ENCODE measurements around the gene TRIM69. TPM values are rescaled to one million over a fixed set of nuclear protein-coding genes. Genes with fewer than 3 reads are reported as not detected.
A peak's percentile ranks its signal among the peaks of the same experiment; 100 is the strongest.
"Not testable (repeated sequence)": the region's sequence is repeated elsewhere in the genome, so short reads cannot be mapped to it uniquely, and the experiment has no call there.

Gene TRIM69, protein sequence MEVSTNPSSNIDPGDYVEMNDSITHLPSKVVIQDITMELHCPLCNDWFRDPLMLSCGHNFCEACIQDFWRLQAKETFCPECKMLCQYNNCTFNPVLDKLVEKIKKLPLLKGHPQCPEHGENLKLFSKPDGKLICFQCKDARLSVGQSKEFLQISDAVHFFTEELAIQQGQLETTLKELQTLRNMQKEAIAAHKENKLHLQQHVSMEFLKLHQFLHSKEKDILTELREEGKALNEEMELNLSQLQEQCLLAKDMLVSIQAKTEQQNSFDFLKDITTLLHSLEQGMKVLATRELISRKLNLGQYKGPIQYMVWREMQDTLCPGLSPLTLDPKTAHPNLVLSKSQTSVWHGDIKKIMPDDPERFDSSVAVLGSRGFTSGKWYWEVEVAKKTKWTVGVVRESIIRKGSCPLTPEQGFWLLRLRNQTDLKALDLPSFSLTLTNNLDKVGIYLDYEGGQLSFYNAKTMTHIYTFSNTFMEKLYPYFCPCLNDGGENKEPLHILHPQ
- total RNA-seq = 10 to 100 TPM; 67.9 to 70.2 TPM

DNA sequence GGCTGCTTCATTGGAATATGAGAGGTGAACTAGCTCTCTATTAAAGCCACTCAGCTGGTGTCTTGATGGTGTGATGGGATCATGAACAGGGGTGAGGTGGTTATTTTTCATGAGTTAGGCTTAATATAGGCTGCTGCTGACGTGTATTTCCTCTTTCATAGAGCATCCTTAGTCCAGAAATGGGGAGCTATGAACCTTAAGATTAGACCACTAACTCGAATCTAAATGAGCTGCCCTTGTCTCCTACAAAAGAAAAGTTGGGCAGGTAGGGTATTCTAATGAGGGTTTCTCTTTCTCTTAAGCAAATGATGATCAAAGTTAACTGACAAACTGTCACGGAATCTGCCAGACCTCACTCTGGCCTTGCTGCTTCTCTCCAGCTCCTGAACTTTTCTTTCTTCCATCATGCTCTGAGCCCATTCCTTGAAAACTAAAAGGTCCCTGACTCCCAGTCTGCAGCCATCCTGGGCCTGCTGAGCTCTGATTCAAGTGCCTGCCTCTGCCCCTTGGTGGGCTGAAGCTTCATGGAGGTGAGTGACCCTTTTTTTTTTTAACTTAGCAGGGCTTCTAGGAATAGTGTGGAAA is at the start of gene TRIM69:
TRIM69 (plus strand) TSS at position 348 of the 585 bp plus-strand sequence; CDS start at position 525, 177 bp downstream.
- CTCF ChIA-PET = interaction anchor here (0.6 to 5.9 kb wide), 27 partner anchors 10 to 837 kb away, joined by 3 to 92 read pairs (median 4); partner anchors contain the start of genes B2M, PATL2 and SPG11

DNA sequence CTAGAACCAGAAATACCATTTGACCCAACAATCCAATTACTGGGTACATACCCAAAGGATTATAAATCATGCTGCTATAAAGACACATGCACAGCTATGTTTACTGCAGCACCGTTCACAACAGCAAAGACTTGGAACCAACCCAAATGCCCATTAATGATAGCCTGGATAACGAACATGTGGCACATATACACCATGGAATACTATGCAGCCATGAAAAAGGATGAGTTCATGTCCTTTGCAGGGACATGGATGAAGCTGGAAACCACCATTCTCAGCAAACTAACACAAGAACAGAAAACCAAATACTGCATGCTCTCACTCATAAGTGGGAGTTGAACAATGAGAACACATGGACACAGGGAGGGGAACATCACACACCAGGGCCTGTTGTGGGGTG is 47.0 kb upstream of the TRIM69 start:
- H3K27ac Mint-ChIP-seq = peak overlapping the region; percentile 75
- peaks cover 50% of the 10 kb centered on the region for H3K36me3 Mint-ChIP-seq (ENCODE audit: low read depth)
- DNase-seq, H3K27me3 Mint-ChIP-seq, H3K4me3 Mint-ChIP-seq, POLR2A ChIA-PET: not testable (repeated sequence)
- CTCF ChIA-PET = interaction anchor here (1.5 to 3.3 kb wide), 3 partner anchors 12 to 26 kb away, joined by 5 to 18 read pairs (median 8); partner anchors contain the start of genes PATL2 and SPG11
- peaks cover 42% of the 10 kb centered on the region for H3K9me3 Mint-ChIP-seq
- H3K4me1 Mint-ChIP-seq = peaks cover 60% of the 10 kb centered on the region

More for the DNA sequence above, at the start of gene TRIM69:
- no peak for DNase-seq
- POLR2A ChIA-PET = interaction anchor here (0.7 to 3.3 kb wide), 9 partner anchors 8 to 73 kb away, joined by 3 to 42 read pairs (median 5); partner anchors contain the start of genes B2M, PATL2 and SPG11
- peak within 1 kb of the TSS; percentile 63 for H3K4me3 Mint-ChIP-seq
- peaks cover 22% of the 10 kb centered on the region for H3K36me3 Mint-ChIP-seq (ENCODE audit: low read depth)
- H3K4me1 Mint-ChIP-seq = peaks cover 70% of the 10 kb centered on the region
- peak within 1 kb of the TSS; percentile 92 for H3K27ac Mint-ChIP-seq
- H3K9me3 Mint-ChIP-seq = no peaks in the 10 kb centered on the region
- no peaks in the 10 kb centered on the region for H3K27me3 Mint-ChIP-seq

DNA sequence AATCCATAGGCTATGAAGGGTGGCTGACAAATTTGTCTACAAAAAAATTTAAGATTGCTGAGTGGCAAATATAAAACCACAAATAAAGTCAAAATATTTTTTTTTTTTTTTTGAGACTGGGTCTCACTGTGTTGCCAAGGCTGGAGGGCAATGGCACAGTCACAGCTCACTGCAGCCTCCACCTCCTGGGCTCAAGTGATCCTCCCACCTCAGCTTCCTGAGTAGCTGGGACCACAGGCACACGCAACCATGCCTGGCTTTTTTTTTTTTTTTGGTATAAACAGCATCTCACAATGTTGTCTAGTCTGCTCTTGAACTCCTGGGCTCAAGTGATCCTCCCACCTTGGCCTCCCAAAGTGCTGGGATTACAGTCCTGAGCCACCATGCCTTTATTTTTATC is 46.1 kb upstream of the TRIM69 start:
- H3K4me3 Mint-ChIP-seq, H3K27me3 Mint-ChIP-seq, POLR2A ChIA-PET: not testable (repeated sequence)
- Mint-ChIP-seq H3K27ac (peak overlapping the region; percentile 82), H3K36me3 (ENCODE audit: low read depth) (peaks cover 42% of the 10 kb centered on the region), H3K9me3 (peaks cover 35% of the 10 kb centered on the region), H3K4me1 (peaks cover 58% of the 10 kb centered on the region)
- CTCF ChIA-PET = interaction anchor here (0.6 to 2.1 kb wide), 7 partner anchors 8 to 57 kb away, joined by 3 to 9 read pairs (median 5); partner anchors contain the start of genes PATL2 and SPG11
- peak; percentile 52 for DNase-seq

DNA sequence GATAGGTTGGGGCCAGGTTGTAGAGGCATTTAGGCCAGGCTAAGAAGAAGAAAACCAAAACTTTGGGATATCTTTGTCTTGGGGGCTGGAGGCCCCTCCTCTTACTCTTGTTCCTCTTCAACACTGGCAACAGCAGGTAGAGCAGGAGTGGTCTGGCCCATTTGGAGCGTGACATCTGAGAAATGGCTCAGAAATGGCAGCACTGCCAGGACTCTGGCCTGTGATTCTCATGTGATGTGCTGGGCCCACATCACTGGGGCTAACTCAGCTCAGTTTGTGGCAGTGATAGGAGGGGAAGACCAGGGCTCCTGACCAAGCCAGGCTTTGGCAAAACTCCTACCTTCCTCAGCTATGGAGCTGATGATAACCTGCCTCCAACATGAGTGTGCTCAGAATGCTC is 43.7 kb upstream of the TRIM69 start:
- H3K4me1 Mint-ChIP-seq = peaks cover 48% of the 10 kb centered on the region
- peaks cover 21% of the 10 kb centered on the region for H3K36me3 Mint-ChIP-seq (ENCODE audit: low read depth)
- H3K27ac Mint-ChIP-seq = no peak overlapping the region
- no peak for DNase-seq
- peaks cover 6% of the 10 kb centered on the region for H3K27me3 Mint-ChIP-seq
- H3K4me3 Mint-ChIP-seq = no peak overlapping the region
- POLR2A ChIA-PET = no interaction called here
- CTCF ChIA-PET = interaction anchor here (0.9 to 1.5 kb wide), 3 partner anchors 11 to 18 kb away, joined by 4 read pairs; partner anchors contain the start of genes B2M and PATL2
- peaks cover 16% of the 10 kb centered on the region for H3K9me3 Mint-ChIP-seq

DNA sequence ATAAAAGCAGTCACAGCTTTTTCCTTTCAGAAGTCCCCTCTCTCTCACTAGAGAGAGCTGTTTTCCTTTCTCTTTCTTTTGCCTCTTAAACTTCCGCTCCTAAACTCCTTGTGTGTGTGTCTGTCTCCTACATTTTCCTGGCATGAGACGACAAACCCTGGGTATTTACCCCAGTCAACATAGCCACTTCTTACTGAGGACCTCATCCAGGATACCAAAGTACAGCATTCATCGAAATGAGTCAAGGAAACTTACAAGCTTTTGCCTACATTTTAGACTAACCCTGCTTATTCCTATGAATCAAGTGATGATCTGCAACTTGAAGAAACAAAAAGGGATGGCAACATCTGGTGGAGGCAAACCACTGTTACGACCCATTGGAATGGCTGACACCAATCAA is 41.9 kb upstream of the TRIM69 start:
- ChIA-PET CTCF (interaction anchor here (0.5 to 1.8 kb wide), 3 partner anchors 11 to 56 kb away, joined by 3 to 10 read pairs (median 3); partner anchors contain the start of gene SPG11), POLR2A (no interaction called here)
- Mint-ChIP-seq H3K27me3 (peaks cover 12% of the 10 kb centered on the region), H3K4me3 (no peak overlapping the region), H3K27ac (no peak overlapping the region), H3K4me1 (peaks cover 33% of the 10 kb centered on the region), H3K36me3 (ENCODE audit: low read depth) (peaks cover 13% of the 10 kb centered on the region), H3K9me3 (peaks cover 6% of the 10 kb centered on the region)
- no peak for DNase-seq

DNA sequence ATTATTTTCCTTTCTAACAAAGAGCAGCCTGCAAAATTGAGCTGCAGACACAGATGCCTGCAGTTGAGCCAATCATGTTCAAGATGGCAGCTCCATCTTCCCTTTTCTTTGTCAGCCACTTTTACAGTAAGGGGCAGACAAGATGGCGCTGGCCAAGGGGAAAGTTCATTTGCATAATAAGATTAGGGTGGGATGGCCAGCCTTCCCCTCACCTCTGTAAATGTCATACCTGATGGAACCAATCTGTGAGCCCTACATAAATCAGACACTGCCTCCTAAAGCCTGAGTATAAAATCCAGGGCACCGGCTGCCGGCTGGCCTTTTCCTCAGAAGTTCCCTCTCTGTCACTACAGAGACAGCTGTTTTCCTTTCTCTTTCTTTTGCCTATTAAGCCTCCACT is 41.0 kb upstream of the TRIM69 start:
- ChIA-PET POLR2A (no interaction called here), CTCF (interaction anchor here (0.6 to 1.8 kb wide), 7 partner anchors 10 to 70 kb away, joined by 3 to 10 read pairs (median 3); partner anchors contain the start of genes B2M, PATL2 and SPG11)
- H3K27me3 Mint-ChIP-seq = peaks cover 17% of the 10 kb centered on the region

DNA sequence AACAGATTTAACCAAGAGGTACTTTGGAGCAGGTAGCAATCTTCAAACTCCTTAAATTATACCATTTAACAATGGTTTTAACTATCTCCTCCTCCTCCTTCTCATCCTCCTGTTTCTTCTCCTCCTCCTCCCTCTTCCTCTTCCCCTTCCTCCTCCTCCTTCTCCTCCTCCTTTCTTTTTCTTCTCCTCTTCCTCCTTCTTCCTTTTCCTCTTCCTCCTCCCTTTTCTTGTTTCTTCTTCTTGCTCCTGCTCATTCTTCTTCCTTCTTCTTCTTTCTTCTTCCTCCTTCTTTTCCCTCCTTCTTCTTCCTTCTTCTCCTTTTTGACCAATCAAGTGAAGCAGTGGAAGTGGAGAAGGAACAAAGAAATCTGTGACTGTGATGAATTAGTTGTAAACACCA is 39.3 kb upstream of the TRIM69 start:
- H3K36me3 Mint-ChIP-seq (ENCODE audit: low read depth) = peaks cover 29% of the 10 kb centered on the region
- no peak overlapping the region for H3K4me3 Mint-ChIP-seq
- ChIA-PET CTCF (interaction anchor here (1.4 kb wide), 1 partner anchor 33 kb away, joined by 6 read pairs; the partner anchor contains the start of gene SPG11), POLR2A (interaction anchor here (0.7 kb wide), 1 partner anchor 30 kb away, joined by 6 read pairs; no protein-coding TSS in a partner anchor)
- peaks cover 33% of the 10 kb centered on the region for H3K4me1 Mint-ChIP-seq
- peaks cover 17% of the 10 kb centered on the region for H3K27me3 Mint-ChIP-seq
- H3K27ac Mint-ChIP-seq = no peak overlapping the region
- no peak for DNase-seq
- peaks cover 21% of the 10 kb centered on the region for H3K9me3 Mint-ChIP-seq

More for the DNA sequence above, 41.0 kb upstream of the TRIM69 start:
- H3K4me1 Mint-ChIP-seq = peaks cover 28% of the 10 kb centered on the region
- H3K36me3 Mint-ChIP-seq (ENCODE audit: low read depth) = peaks cover 16% of the 10 kb centered on the region
- H3K9me3 Mint-ChIP-seq = peaks cover 9% of the 10 kb centered on the region
- no peak for DNase-seq
- H3K4me3 Mint-ChIP-seq = no peak overlapping the region
- no peak overlapping the region for H3K27ac Mint-ChIP-seq

DNA sequence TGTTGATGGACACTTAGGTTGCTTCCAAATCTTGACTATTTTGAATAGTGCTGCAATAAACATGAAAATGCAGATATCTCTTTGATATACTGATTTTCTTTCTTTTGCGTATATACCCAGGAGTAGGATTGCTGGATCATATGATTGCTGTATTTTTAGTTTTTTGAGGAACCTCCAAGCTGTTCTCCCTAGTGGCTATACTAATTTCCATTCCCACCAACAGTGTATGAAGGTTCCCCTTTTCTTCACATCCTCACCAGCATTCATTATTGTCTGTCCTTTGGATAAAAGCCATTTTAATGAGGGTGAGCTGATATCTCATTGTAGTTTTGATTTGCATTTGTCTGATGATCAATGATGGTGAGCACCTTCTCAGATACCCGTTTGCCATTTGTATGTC is 37.7 kb upstream of the TRIM69 start:
- ChIA-PET CTCF (interaction anchor here (1.0 to 1.7 kb wide), 5 partner anchors 8 to 35 kb away, joined by 3 to 6 read pairs (median 4); partner anchors contain the start of gene SPG11), POLR2A (no interaction called here)
- Mint-ChIP-seq H3K9me3 (peaks cover 36% of the 10 kb centered on the region), H3K27ac (no peak overlapping the region), H3K4me1 (peaks cover 33% of the 10 kb centered on the region), H3K27me3 (peaks cover 17% of the 10 kb centered on the region), H3K36me3 (ENCODE audit: low read depth) (peaks cover 43% of the 10 kb centered on the region), H3K4me3 (no peak overlapping the region)
- DNase-seq = no peak

DNA sequence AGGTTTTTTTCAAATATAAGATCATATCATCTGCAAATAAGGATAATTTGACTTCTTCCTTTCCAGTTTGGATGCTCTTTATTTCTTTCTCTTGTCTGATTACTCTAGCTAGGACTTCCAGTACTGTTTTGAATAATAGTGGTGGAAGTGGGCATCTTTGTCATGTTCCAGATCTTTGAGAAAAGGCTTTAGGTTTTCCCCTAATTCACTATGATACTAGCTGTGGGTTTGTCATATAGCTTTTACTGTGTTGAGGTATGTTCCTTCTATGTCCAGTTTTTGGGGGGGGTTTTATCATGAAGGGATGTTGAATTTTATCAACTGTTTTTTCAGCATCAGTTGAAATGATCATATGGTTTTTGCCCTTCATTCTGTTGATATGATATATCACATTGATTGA is 35.7 kb upstream of the TRIM69 start:
- H3K4me3 Mint-ChIP-seq, DNase-seq, POLR2A ChIA-PET, H3K27ac Mint-ChIP-seq, CTCF ChIA-PET: not testable (repeated sequence)
- Mint-ChIP-seq H3K9me3 (peaks cover 47% of the 10 kb centered on the region), H3K4me1 (peaks cover 24% of the 10 kb centered on the region), H3K36me3 (ENCODE audit: low read depth) (peaks cover 54% of the 10 kb centered on the region), H3K27me3 (peaks cover 14% of the 10 kb centered on the region)

DNA sequence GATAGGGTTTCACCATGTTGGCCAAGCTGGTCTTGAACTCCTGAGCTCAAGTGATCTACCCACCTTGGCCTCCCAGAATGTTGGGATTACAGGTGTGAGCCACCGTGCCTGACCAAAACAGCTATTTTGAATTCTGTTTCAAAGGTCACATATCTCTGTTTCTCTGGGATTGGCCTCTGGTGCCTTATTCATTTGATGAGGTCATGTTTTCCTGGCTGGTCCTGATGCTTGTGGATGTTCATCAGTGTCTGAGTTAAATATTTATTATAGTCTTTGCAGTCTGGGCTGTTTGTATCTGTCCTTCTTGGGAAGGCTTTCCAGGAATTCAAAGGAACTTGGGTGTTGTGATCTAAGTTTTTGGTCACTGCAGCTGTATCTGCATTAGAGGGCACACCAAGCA is 30.3 kb upstream of the TRIM69 start:
- Mint-ChIP-seq H3K4me3 (no peak overlapping the region), H3K36me3 (ENCODE audit: low read depth) (peaks cover 62% of the 10 kb centered on the region), H3K9me3 (peaks cover 35% of the 10 kb centered on the region), H3K4me1 (peaks cover 41% of the 10 kb centered on the region), H3K27ac (no peak overlapping the region), H3K27me3 (no peaks in the 10 kb centered on the region)
- ChIA-PET CTCF (interaction anchor here (0.7 to 18.8 kb wide), 6 partner anchors 11 to 46 kb away, joined by 3 to 287 read pairs (median 4); partner anchors contain the start of gene SPG11), POLR2A (no interaction called here)
- DNase-seq = no peak

DNA sequence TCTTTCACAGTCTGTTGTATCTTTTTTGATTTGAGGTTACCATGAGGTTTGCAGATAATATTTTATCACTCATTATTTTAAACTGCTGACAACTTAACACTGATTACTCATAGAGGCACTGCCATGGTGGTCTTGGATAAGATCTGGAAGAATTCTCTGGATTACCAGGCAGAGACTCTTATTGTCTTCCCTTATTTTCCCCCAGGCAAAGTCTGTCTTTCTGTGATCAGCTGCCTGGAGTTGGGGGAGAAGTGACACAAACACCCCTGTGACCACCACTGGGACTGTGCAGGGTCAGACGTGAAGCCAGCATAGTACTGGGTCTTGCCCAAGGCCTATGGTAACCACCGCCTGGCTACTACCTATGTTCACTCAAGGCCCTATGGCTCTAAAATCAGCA is 29.9 kb upstream of the TRIM69 start:
- CTCF ChIA-PET = interaction anchor here (1.5 to 18.8 kb wide), 3 partner anchors 29 to 46 kb away, joined by 5 to 287 read pairs (median 15); partner anchors contain the start of gene SPG11
- no peaks in the 10 kb centered on the region for H3K27me3 Mint-ChIP-seq
- peaks cover 63% of the 10 kb centered on the region for H3K36me3 Mint-ChIP-seq (ENCODE audit: low read depth)
- POLR2A ChIA-PET = no interaction called here
- no peak for DNase-seq
- no peak overlapping the region for H3K4me3 Mint-ChIP-seq
- no peak overlapping the region for H3K27ac Mint-ChIP-seq
- H3K9me3 Mint-ChIP-seq = peaks cover 32% of the 10 kb centered on the region
- peaks cover 37% of the 10 kb centered on the region for H3K4me1 Mint-ChIP-seq

DNA sequence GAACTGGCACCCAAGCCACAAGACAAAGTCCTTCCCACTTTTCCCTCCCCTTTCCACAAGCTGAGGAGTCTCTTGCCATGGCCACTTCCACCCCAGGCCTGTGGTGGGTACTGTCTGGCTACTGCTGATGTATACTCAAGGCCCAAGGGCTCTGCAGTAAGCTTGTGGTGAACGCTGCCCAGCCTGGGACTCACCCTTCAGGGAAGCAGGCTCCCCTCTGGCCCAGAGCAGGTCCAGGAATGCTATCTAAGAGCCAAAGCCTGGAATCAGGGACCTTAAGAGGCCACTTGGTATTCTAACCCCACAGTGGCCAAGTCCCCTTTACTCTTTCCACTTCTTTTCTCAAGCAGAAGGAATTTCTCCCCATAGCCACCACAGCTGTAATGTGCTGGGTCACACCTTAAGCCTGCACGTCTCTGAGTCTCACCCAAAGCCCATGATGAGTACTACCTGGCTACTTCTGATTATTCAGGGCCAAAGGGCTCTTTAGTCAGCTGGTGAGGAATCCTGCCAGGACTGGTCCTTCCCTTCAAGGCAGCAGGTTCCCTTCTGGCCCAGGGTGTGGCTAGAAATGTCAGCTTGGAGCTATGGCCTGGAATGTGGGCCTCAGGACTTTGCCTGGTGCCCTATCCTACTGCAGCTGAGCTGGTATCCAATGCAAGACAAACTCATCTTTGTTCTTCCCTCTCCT is 29.2 kb upstream of the TRIM69 start:
- ChIA-PET POLR2A (no interaction called here), CTCF (interaction anchor here (0.6 to 18.8 kb wide), 5 partner anchors 29 to 50 kb away, joined by 3 to 287 read pairs (median 7); partner anchors contain the start of gene SPG11)
- peaks cover 64% of the 10 kb centered on the region for H3K36me3 Mint-ChIP-seq (ENCODE audit: low read depth)
- H3K27ac Mint-ChIP-seq = no peak overlapping the region
- H3K9me3 Mint-ChIP-seq = peaks cover 27% of the 10 kb centered on the region
- peaks cover 32% of the 10 kb centered on the region for H3K4me1 Mint-ChIP-seq
- H3K27me3 Mint-ChIP-seq = no peaks in the 10 kb centered on the region
- DNase-seq = no peak
- no peak overlapping the region for H3K4me3 Mint-ChIP-seq

Measured in activated CD4-positive, alpha-beta T cell treated with anti-CD3 and anti-CD28 coated beads, Interleukin-2, amount 10 ng/mL, durations not matched to agents 7 days and 5 days (primary cell).